ENCODE results near the gene NAALADL2. TPM values are rescaled to one million over a fixed set of nuclear protein-coding genes. Genes with fewer than 3 reads are reported as not detected.

The NAALADL2 gene
- total RNA-seq, 1 experiment from 2014 or later: 1.6 TPM

DNA sequence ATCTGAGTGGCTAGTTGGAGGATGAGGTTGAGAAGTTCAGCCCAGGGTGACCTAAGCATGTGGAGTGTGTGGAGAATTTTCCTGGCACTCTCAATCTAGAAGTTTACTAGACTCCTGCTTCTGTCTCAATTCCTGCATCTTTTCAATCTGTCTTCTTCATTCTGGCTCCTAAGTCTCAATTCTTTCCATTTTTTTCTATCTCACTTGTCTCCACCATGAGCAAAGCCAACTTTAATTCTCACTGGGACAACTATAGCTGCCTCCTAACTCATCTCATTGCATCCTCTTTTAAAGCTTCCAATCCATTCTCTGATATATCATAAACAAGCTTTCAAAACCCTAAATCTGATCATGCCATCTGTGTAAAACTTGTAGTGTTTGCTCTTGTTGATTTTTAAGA lies 569.3 kb downstream of the NAALADL2 start:
- Histone ChIP-seq H3K23me2 (ENCODE audit: insufficient read length, low read depth, low read length, poor library complexity, severe bottlenecking) (no peaks in the 10 kb centered on the region), H2BK5ac (ENCODE audit: insufficient read length, low read length) (no peak overlapping the region), H3K4me1 (ENCODE audit: insufficient read depth, low read length) (no peaks in the 10 kb centered on the region), H2BK15ac (ENCODE audit: low read depth, low read length) (no peak overlapping the region), H3K56ac (ENCODE audit: insufficient read length, low read depth, low read length) (no peak overlapping the region), H4K5ac (ENCODE audit: insufficient read length, low read depth, low read length) (no peak overlapping the region), H2BK12ac (ENCODE audit: insufficient read length, low read depth, low read length) (no peak overlapping the region), H3K18ac (ENCODE audit: insufficient read length, low read depth, low read length) (no peak overlapping the region), H3K4ac (ENCODE audit: low read depth, low read length) (no peak overlapping the region), H3K79me2 (ENCODE audit: insufficient read depth, low read length) (no peaks in the 10 kb centered on the region), H3K79me1 (ENCODE audit: insufficient read depth, low read depth, low read length, poor library complexity, severe bottlenecking) (no peaks in the 10 kb centered on the region), H2AK5ac (ENCODE audit: insufficient read length, low read length) (no peak overlapping the region), H3K27ac (ENCODE audit: insufficient read length, low read depth, low read length) (no peak overlapping the region), H4K91ac (ENCODE audit: insufficient read length, low read depth, low read length) (no peak overlapping the region), H2AFZ (ENCODE audit: low read length) (no peak overlapping the region), H2BK20ac (ENCODE audit: low read depth, low read length, poor library complexity, severe bottlenecking) (no peak overlapping the region), H3T11ph (ENCODE audit: low read length) (no peak overlapping the region), H3K23ac (ENCODE audit: insufficient read length, low read depth, low read length) (no peak overlapping the region), H4K20me1 (ENCODE audit: control insufficient read depth, insufficient read depth, insufficient read length) (no peaks in the 10 kb centered on the region), H3K14ac (ENCODE audit: insufficient read depth, low read length) (no peak overlapping the region), H3K4me2 (ENCODE audit: insufficient read depth, insufficient read length, low read length) (no peak overlapping the region), H3K9me3 (ENCODE audit: control insufficient read depth, low read depth, low read length) (no peaks in the 10 kb centered on the region), H4K8ac (replicated peaks; ENCODE audit: insufficient read length, low read depth, low read length) (no peak overlapping the region), H2BK120ac (ENCODE audit: low read depth, low read length, poor library complexity, severe bottlenecking) (no peak overlapping the region), H3K9ac (ENCODE audit: extremely low read depth, insufficient read length, low read length) (no peak overlapping the region), H3K27me3 (ENCODE audit: insufficient read depth, low read length) (no peaks in the 10 kb centered on the region)
- no peak for DNase-seq
- Mint-ChIP-seq H3K4me3 (no peak overlapping the region), H3K27ac (no peak overlapping the region), H3K4me1 (no peaks in the 10 kb centered on the region), H3K27me3 (ENCODE audit: low read depth) (no peaks in the 10 kb centered on the region), H3K9me3 (no peaks in the 10 kb centered on the region; a peak in 1 of 5 replicates), H3K36me3 (ENCODE audit: insufficient read depth in 1 of 3, low read depth in 3 of 3) (peaks cover 0 to 2% (median 0%) of the 10 kb centered on the region in 3 experiments; a peak in 1 of 7 replicates)
- TF ChIP-seq, protein P1, sequence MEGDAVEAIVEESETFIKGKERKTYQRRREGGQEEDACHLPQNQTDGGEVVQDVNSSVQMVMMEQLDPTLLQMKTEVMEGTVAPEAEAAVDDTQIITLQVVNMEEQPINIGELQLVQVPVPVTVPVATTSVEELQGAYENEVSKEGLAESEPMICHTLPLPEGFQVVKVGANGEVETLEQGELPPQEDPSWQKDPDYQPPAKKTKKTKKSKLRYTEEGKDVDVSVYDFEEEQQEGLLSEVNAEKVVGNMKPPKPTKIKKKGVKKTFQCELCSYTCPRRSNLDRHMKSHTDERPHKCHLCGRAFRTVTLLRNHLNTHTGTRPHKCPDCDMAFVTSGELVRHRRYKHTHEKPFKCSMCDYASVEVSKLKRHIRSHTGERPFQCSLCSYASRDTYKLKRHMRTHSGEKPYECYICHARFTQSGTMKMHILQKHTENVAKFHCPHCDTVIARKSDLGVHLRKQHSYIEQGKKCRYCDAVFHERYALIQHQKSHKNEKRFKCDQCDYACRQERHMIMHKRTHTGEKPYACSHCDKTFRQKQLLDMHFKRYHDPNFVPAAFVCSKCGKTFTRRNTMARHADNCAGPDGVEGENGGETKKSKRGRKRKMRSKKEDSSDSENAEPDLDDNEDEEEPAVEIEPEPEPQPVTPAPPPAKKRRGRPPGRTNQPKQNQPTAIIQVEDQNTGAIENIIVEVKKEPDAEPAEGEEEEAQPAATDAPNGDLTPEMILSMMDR (conservative IDR thresholded peaks at IDR 0.05): no peak

Data from H9 (cell line).